Choroid plexus epithelial cell (primary cell): ENCODE data around the gene AASDHPPT.

Experiments
- DNase-seq: peaks from one replicate; pipeline ENCODE4 v3.0.0-alpha.2; 2010; ENCODE audit warnings: low read depth
- H3K4me3 ChIP-seq: 2 replicates; pipeline ENCODE4 v1.5.1; 2011; ENCODE audit warnings: low read depth, mild to moderate bottlenecking, control low read depth, low read length, moderate library complexity
- CTCF ChIP-seq: conservative IDR thresholded peaks from 2 replicates; pipeline ENCODE4 v1.5.1; 2011; ENCODE audit warnings: low read depth, mild to moderate bottlenecking, control low read depth, inconsistent platforms, low read length, moderate library complexity

Gene AASDHPPT

GRCh38 chr11:106063009-106063408 is 14.5 kb upstream of the AASDHPPT start:
- no peak for TF ChIP-seq CTCF
- DNase-seq, result no peak
- H3K4me3 ChIP-seq, result no peak overlapping the region

GRCh38 chr11:106070606-106071005 is 6.9 kb upstream of the AASDHPPT start:
- no peak for TF ChIP-seq CTCF
- DNase-seq, result no peak
- no peak overlapping the region for H3K4me3 ChIP-seq

GRCh38 chr11:106072804-106073203 is 4.7 kb upstream of the AASDHPPT start:
- no peak for TF ChIP-seq CTCF
- no peak for DNase-seq
- H3K4me3 ChIP-seq, result no peak overlapping the region

- H3K4me3 ChIP-seq, result peak overlapping the region; percentile 80
- peak; percentile 16 for DNase-seq
- no peak for TF ChIP-seq CTCF
Observed at GRCh38 chr11:106076171-106076918, 1.1 kb upstream of the AASDHPPT start.

- H3K4me3 ChIP-seq, result peak within 1 kb of the TSS; percentile 96
- peak; percentile 55 for TF ChIP-seq CTCF
- peak; percentile 100 for DNase-seq
Observed at GRCh38 chr11:106076919-106077608, 398 bp upstream of the AASDHPPT start, which contains the start of gene KBTBD3. Gene KBTBD3 (minus strand): TSS chr11:106077347. CDS start chr11:106059097, 18,250 bp downstream.

GRCh38 chr11:106082096-106082495 is 4.6 kb downstream of the AASDHPPT start:
- no peak for TF ChIP-seq CTCF
- no peak overlapping the region for H3K4me3 ChIP-seq
- no peak for DNase-seq
